ENCODE data around the gene MSI2.

The MSI2 gene

GRCh38 chr17:57540596-57540995 lies 284.3 kb downstream of the MSI2 start:
- no peak for DNase-seq (ENCODE audit: low read depth in 2 of 2)

- DNase-seq (ENCODE audit: low read depth in 2 of 2): no peak
These were observed 284.7 kb downstream of the MSI2 start for GRCh38 chr17:57541049-57541448.

DNA sequence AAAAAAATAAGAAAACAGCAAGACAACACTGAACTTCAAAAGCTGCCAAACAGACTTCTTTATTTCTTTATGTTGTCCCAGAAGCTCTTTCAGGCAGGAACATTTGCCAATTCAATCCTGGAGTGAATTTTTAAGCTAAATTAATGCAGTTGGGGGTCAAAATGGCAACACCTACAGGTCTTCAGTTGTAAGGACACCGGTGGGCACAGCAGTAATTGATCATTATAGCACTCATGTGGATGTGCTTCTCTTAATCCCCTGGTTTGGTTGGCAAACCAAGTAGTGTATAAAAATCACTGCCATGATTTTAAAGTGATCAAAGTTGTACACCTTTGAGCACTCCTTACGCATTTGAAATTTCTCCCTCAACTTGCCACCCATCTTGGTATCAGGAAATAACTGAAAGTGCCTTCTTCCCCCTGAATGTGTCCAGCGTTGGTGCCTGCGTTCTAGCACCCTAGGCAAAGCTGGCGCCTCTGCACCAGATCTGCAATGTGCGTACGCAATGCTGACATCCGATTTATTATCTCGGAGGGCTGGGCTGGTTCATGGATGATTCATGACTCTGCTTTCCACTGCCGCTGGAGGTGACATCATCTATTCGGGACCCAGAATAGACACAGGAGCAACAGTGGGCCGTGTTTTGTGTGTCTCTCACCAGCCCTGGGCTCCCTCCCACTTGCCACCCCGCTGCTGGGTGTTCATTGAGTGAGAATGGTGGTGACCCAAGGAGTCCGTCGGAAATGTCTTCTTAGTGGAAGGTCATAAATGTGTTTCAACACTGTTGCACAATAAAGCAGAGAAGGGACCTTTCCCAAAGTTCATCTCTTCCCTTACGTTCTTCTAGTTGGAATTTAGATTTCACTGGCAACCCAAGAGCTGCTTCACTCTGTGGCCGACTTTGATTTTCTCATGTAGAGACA lies 285.4 kb downstream of the MSI2 start:
- DNase-seq (ENCODE audit: low read depth in 2 of 2): no peak

- no peak for DNase-seq (ENCODE audit: low read depth in 2 of 2)
These were observed 286.2 kb downstream of the MSI2 start for GRCh38 chr17:57542510-57542909.

GRCh38 chr17:57543230-57543629 lies 286.9 kb downstream of the MSI2 start:
- DNase-seq (ENCODE audit: low read depth in 2 of 2): no peak

GRCh38 chr17:57544401-57544800 lies 288.1 kb downstream of the MSI2 start:
- DNase-seq (ENCODE audit: low read depth in 2 of 2): no peak

DNA sequence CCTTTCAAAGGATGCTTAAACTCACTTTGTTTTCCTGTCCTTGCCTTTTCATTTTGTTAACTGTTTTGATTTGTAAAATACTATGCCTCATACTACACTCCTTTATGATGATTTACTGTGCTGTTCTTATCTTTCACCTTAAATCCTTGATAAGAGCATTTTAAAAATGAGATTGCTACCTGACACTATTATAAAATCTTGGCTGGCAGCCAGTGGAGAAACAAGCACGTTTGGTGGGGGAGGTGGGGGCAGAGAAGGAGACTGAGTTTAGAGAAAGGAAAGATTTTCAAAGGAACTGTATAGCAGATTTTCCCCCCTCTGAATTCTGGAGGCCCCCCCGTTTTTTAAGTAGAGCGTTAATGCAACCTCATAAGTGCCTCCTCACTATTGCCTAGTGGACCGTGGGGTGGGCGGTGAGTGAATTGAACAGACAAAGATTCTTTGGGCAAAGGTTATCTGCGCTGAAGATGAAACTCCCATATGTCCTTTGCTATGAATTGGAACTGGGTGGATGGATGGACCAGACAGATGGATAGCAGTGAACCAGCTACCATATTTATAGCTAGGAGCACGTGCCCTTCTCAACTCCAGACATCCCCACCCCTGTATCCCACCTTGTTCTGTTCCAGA lies 288.6 kb downstream of the MSI2 start:
- no peak for DNase-seq (ENCODE audit: low read depth in 2 of 2)

GRCh38 chr17:57545731-57546342 lies 289.5 kb downstream of the MSI2 start:
- DNase-seq (ENCODE audit: low read depth in 2 of 2): no peak

- DNase-seq (ENCODE audit: low read depth in 2 of 2): no peak
These were observed 292.4 kb downstream of the MSI2 start for GRCh38 chr17:57548421-57549410.

GRCh38 chr17:57549468-57549867 lies 293.1 kb downstream of the MSI2 start:
- no peak for DNase-seq (ENCODE audit: low read depth in 2 of 2)

DNA sequence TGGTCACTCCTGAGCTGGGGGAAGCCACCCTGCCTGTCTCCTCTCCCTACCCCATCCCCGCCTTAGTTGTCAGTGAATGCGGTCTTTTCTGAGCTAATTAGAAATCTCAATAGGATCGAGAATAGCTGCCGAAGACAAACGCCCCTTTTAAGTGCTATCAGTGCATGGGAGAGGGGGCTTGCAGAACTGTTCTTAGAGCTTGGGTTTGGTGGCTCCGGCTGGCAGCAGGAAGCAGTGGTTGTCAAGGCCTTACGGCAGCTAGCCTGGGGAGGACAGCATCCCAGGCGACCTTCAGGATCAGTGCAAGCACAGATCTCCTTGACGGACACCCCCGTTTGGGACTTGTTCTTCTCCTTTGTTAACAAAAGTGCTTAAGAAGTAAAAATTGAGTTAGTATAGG lies 293.7 kb downstream of the MSI2 start:
- DNase-seq (ENCODE audit: low read depth in 2 of 2): no peak

- no peak for DNase-seq (ENCODE audit: low read depth in 2 of 2)
These were observed 294.5 kb downstream of the MSI2 start for GRCh38 chr17:57550668-57551315.

DNA sequence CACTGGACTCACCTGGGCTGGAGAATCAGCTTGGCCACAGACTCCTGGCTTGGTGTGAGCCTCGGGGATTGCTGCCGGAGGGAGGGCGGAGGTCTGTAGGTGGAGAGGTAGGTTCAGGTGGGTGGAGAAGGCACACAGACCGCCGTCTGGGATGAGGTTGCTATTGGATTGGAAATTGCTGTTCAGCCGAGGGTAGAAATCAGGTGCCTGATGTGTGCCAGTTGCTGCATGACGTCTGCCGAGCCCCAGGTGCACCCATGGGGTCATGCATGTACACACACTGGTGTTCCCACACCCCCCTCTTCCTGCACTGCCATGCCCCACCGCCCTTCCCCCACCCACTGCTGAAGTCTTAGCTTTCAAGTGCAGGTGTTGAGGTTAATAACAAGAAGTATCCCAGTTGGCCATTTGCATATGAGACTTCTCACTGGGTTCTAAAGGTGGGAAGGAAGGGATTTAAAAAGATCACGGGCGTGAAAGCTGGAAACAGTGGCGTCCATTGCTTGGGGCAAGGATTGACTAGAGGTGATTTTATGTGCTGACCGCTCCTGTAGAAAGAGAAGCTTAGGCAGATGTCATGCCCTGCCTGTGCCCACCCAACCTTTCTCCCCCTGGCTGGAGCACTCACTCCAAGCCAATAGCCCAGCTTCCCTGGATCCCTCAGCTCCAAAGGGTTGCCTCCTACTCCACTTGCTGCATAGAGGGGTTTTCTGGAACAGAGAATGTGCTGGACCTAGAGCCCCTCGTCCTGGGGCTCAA lies 295.2 kb downstream of the MSI2 start:
- DNase-seq (ENCODE audit: low read depth in 2 of 2): no peak

DNA sequence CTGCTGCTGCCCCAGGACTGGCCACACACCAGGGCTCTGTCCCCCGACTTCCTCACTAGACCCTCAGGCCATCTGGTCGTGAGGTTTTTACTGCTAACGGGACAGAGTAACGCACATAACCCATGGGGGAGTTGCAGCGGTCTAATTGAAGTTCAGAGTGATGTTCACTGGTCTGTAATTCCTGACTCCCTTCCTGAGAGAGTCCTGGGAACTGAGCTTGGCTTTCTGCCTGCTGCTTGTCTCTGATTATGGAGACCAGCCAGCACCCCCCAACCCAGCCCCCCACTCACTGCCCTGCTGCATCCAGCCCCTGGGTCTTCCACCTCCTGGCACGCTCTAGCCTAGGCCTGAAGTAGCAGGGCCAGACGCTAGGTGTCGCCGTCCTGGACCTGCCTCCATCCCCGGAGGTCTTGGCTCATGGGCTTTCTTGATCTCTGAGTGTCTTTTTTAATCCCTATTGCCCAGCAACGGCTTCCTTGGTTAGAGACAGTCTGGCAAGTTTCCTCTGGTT lies 295.8 kb downstream of the MSI2 start:
- no peak for DNase-seq (ENCODE audit: low read depth in 2 of 2)

DNA sequence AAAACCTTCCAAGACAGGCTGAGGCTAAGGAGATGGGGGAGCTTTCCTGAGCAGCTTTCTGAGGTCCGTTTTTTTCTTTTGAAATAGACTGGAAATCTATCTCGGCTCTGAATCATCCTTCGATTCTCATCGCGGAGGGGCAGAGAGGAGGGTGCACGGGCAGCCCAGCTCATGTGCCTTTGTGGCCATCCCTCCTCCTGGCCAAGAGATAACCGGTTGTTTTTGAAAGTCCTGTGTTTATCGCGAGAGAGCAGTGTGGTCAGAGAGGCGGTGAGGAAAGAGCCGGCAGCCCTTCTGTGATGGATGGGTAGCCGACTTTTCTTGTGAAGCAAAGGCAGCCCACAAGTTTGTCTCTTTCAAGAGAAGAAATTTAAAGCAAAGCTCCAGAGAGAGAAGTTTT lies 297.2 kb downstream of the MSI2 start:
- no peak for DNase-seq (ENCODE audit: low read depth in 2 of 2)

- DNase-seq (ENCODE audit: low read depth in 2 of 2): no peak
These were observed 297.9 kb downstream of the MSI2 start for GRCh38 chr17:57553991-57554825.

GRCh38 chr17:57554826-57555635 lies 298.7 kb downstream of the MSI2 start:
- no peak for DNase-seq (ENCODE audit: low read depth in 2 of 2)

DNA sequence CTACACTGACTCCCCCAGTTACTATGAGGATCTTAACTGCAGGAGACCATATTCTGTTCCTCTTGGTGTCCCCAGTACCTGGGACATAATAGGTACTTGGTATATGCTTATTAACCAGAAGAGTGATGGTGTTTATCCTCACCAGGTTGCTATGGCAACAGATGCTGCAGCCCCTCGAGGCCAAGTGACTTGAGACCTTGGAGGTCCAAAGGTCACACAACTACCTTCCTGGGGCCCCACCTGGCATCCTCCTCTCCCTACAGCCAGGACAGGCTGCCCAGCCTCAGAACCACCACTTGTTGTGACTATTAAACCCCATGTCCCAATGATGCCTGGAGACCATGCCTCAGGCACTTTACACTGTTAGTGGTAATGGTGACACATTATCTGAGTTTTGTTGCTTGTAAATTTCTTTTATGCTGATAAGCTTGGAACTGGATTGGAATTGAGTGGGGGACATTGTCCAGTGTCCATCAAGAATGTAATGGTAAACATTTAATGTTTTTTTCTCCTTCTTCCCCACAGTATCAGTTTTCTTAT lies 299.4 kb downstream of the MSI2 start:
- no peak for DNase-seq (ENCODE audit: low read depth in 2 of 2)

Data from stimulated activated CD8-positive, alpha-beta memory T cell treated with anti-CD3 and anti-CD28 coated beads, Interleukin-15, amount 100 ng/mL, for 48 hours (primary cell).